Endodermal cell (in vitro differentiated cells): Measurements from ENCODE around the gene RTP2. TPM values are rescaled to one million over a fixed set of nuclear protein-coding genes. Genes with fewer than 3 reads are reported as not detected.

ENCODE experiments used
- DNase-seq: peaks from one replicate; pipeline ENCODE4 v3.0.0-alpha.2; 2017
- H3K27ac ChIP-seq: 2 replicates; pipeline ENCODE4 v1.5.1; 2013; ENCODE audit warnings: mild to moderate bottlenecking, low read depth, low read length, moderate library complexity
- H3K27me3 ChIP-seq: 2 replicates; pipeline ENCODE4 v1.6.1; 2013; ENCODE audit warnings: mild to moderate bottlenecking, low read length, moderate library complexity; ENCODE audit not compliant: insufficient read depth, control insufficient read depth, poor library complexity, severe bottlenecking
- H3K36me3 ChIP-seq: 2 replicates; pipeline ENCODE4 v1.7.0; 2013; ENCODE audit warnings: mild to moderate bottlenecking, low read length, moderate library complexity; ENCODE audit not compliant: control insufficient read depth, insufficient read depth
- H3K4me1 ChIP-seq: one replicate; pipeline ENCODE4 v1.7.0; 2013; ENCODE audit warnings: low read length; ENCODE audit not compliant: control insufficient read depth, insufficient read depth
- H3K4me3 ChIP-seq: 2 replicates; pipeline ENCODE4 v1.5.1; 2013; ENCODE audit warnings: mild to moderate bottlenecking, low read length, moderate library complexity
- H3K9ac ChIP-seq: 2 replicates; pipeline ENCODE4 v1.6.1; 2013; ENCODE audit warnings: mild to moderate bottlenecking, low read length, moderate library complexity; ENCODE audit not compliant: poor library complexity, severe bottlenecking; ENCODE audit errors: extremely low read depth
- H3K9me3 ChIP-seq: 2 replicates; pipeline ENCODE4 v1.6.1; 2013; ENCODE audit warnings: mild to moderate bottlenecking, low read length, moderate library complexity; ENCODE audit not compliant: control insufficient read depth
- H3K27ac Mint-ChIP-seq: 2 replicates; pipeline ENCODE4 v1.8.0; 2020; ENCODE audit warnings: mixed read lengths
- H3K27me3 Mint-ChIP-seq: 2 replicates; pipeline ENCODE4 v1.8.0; 2021; ENCODE audit warnings: mild to moderate bottlenecking, mixed read lengths; ENCODE audit not compliant: insufficient read depth
- H3K36me3 Mint-ChIP-seq: 2 replicates; pipeline ENCODE4 v1.8.0; 2020; ENCODE audit warnings: low read depth, mixed read lengths
- H3K4me1 Mint-ChIP-seq: 2 replicates; pipeline ENCODE4 v1.8.0; 2020; ENCODE audit warnings: mixed read lengths
- H3K4me3 Mint-ChIP-seq: 2 replicates; pipeline ENCODE4 v1.8.0; 2020; ENCODE audit warnings: mild to moderate bottlenecking, moderate library complexity, mixed read lengths
- H3K9me3 Mint-ChIP-seq: 2 replicates; pipeline ENCODE4 v1.8.0; 2020; ENCODE audit warnings: mild to moderate bottlenecking, mixed read lengths
- CTCF ChIP-seq: fragments of 200-600 bp; sonication (generic); conservative IDR thresholded peaks from 2 replicates; pipeline ENCODE4 v1.5.0; 2021; ENCODE audit warnings: antibody characterized with exemption, mild to moderate bottlenecking
- WGBS, 2 experiments: methylation state at CpG; one replicate each; pipeline versions ENCODE4 v1.1.5 to v1.1.7; 2013; ENCODE audit warnings: missing lambda C conversion rate in 2 of 2, mixed read lengths in 1 of 2; ENCODE audit not compliant: insufficient coverage in 1 of 2, insufficient read length in 1 of 2; 5-methylcytosine and 5-hydroxymethylcytosine counted together
- total RNA-seq, 2 donors: library from RNA; stranded (reverse); fragmentation: NEBNext Ultra II Directional in 1 of 2; extraction: Animal tissue kit (Norgen Biotek cat#: 25700) in 1 of 2; gene quantifications; 2 replicates in 1 of 2; 3 replicates in 1 of 2; pipeline ENCODE4 v1.2.1, GENCODE V29; 2021

RTP2 gene
- total RNA-seq, 2 donors from 2014 or later = not detected

- Histone ChIP-seq H3K9me3 (no peaks in the 10 kb centered on the region), H3K9ac (peak overlapping the region; percentile 100), H3K27ac (no peak overlapping the region), H3K4me1 (no peaks in the 10 kb centered on the region), H3K4me3 (peak overlapping the region; percentile 86), H3K27me3 (peaks cover 34% of the 10 kb centered on the region), H3K36me3 (no peaks in the 10 kb centered on the region)
- peak; percentile 72 for DNase-seq
- Mint-ChIP-seq H3K27ac (peak overlapping the region; percentile 100), H3K9me3 (no peaks in the 10 kb centered on the region), H3K36me3 (no peaks in the 10 kb centered on the region), H3K27me3 (peaks cover 40% of the 10 kb centered on the region), H3K4me3 (peak overlapping the region; percentile 77), H3K4me1 (peaks cover 32% of the 10 kb centered on the region)
- WGBS, 2 experiments = 1 to 7% methylated on average over 25 to 43 of the region's 45 CpGs
- no peak for TF ChIP-seq CTCF
These were observed 41.1 kb upstream of the RTP2 start for GRCh38 chr3:187743195-187744141.

- no peak for TF ChIP-seq CTCF
- no peak overlapping the region for H3K27ac Mint-ChIP-seq
- H3K27ac ChIP-seq = no peak overlapping the region
- peaks cover 23% of the 10 kb centered on the region for H3K4me1 Mint-ChIP-seq
- WGBS, 2 experiments = 77 to 78% methylated on average over 8 to 12 of the region's 13 CpGs
- peaks cover 40% of the 10 kb centered on the region for H3K27me3 Mint-ChIP-seq
- peak overlapping the region; percentile 77 for H3K4me3 Mint-ChIP-seq
- no peaks in the 10 kb centered on the region for H3K4me1 ChIP-seq
- H3K9me3 ChIP-seq = no peaks in the 10 kb centered on the region
- H3K36me3 Mint-ChIP-seq = no peaks in the 10 kb centered on the region
- peaks cover 34% of the 10 kb centered on the region for H3K27me3 ChIP-seq
- H3K36me3 ChIP-seq = no peaks in the 10 kb centered on the region
- DNase-seq = no peak
- no peak overlapping the region for H3K4me3 ChIP-seq
- no peaks in the 10 kb centered on the region for H3K9me3 Mint-ChIP-seq
- H3K9ac ChIP-seq = no peak overlapping the region
These were observed 40.2 kb upstream of the RTP2 start for GRCh38 chr3:187742351-187743171.
